AG10803 (cell line): Measurements from ENCODE around the gene RNF14.
A peak's percentile ranks its signal among the peaks of the same experiment; 100 is the strongest.

Experiments used
- DNase-seq: peaks from one replicate; pipeline ENCODE4 v3.0.0; 2010; ENCODE audit warnings: low read depth
- H3K4me3 ChIP-seq: 2 replicates; pipeline ENCODE4 v1.5.1; 2011; ENCODE audit warnings: mild to moderate bottlenecking, low read length, control low read depth
- CTCF ChIP-seq: conservative IDR thresholded peaks from 2 replicates; pipeline ENCODE4 v1.5.1; 2011; ENCODE audit warnings: mild to moderate bottlenecking, low read length, control low read depth, inconsistent platforms

The RNF14 gene

GRCh38 chr5:142000173-142000572 is 31.3 kb downstream of the RNF14 start:
- H3K4me3 ChIP-seq, result no peak overlapping the region
- no peak for TF ChIP-seq CTCF
- no peak for DNase-seq

GRCh38 chr5:142000704-142001484 is 32.0 kb downstream of the RNF14 start:
- TF ChIP-seq CTCF, result peak; percentile 38
- DNase-seq, result no peak

GRCh38 chr5:142003266-142003800 is 34.4 kb downstream of the RNF14 start:
- no peak overlapping the region for H3K4me3 ChIP-seq
- TF ChIP-seq CTCF, result no peak
- DNase-seq, result no peak

More at GRCh38 chr5:142000704-142001484, 32.0 kb downstream of the RNF14 start:
- no peak overlapping the region for H3K4me3 ChIP-seq

DNA sequence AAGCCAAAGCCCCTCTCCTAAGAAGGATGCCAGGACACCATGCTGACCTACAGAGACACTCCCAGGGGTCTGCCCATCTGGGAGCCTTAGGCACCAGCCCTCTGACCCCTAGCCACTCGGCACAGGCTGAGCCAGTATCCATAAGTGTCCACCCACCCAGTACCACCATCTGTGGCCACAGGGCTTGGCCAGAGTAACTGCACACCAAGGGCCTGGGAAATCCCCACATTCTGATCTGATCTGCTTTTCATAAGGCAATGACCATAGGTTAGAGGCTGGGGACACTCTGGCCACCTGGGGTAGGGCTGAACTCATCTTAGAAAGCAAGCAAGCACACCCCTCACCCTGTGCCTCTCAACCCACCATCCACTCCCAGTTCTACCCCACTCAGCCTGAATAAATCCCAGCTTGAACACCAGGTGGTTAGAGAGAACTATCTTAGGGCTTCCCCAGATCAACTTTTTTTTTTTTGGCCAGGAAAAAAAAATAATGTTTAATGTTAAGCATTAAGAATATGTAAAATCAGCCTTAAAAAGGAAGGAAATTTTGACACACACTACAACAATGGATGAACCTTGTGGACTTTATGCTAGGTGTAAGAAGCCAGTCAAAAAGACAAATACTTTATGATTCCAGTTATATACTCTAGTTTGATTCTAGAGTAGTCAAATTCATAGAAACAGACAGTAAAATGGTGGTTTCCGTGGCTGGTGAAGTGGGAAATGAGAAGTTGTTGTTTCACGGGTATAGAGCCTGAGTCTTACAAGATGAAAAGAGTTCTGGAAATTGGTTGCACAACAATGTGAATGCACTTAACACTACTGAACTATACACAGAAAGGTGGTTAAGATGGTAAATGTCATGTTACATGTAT is 37.7 kb downstream of the RNF14 start:
- no peak overlapping the region for H3K4me3 ChIP-seq
- DNase-seq, result no peak
- no peak for TF ChIP-seq CTCF

DNA sequence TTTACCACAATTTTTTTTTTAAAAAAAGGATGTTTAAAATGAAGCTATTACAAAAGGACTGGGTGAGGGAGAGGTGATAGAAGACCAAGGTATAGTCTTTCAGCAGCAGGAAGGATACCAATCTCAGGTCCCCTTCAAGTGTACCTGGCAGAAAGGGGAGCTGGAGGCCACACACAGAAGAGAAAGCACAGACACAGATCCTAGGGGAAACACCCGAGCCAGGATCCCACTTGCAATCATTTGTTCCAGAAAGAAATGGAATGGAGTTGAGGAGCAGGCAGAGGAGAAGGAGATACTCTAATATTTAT is 38.3 kb downstream of the RNF14 start:
- TF ChIP-seq CTCF, result no peak
- no peak overlapping the region for H3K4me3 ChIP-seq
- no peak for DNase-seq

- no peak for DNase-seq
- no peak for TF ChIP-seq CTCF
- H3K4me3 ChIP-seq, result no peak overlapping the region
Observed at GRCh38 chr5:142008813-142009212, 39.9 kb downstream of the RNF14 start.

DNA sequence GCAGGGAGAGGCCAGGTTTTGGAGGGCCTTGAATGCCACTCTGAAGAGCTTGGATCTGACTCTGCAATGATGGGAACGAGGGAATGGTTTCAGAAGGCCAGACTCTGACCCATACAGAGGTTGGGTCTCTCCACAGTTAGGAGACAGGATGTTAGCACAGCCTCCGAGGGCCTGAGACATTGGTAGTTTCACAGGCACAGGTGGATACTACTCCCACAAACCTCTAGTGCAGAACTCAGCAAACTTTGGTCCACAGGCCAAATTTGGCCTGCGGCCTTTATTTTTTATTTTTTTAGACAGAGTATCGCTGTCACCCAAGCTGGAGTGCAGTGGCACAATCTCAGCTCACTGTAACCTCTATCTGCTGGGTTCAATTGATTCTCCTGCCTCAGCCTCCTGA is 41.0 kb downstream of the RNF14 start:
- H3K4me3 ChIP-seq, result no peak overlapping the region
- TF ChIP-seq CTCF, result no peak
- no peak for DNase-seq
